Mucosa of gallbladder (tissue), 1 donor: ENCODE results near the gene SCOC. TPM values are rescaled to one million over a fixed set of nuclear protein-coding genes. Genes with fewer than 3 reads are reported as not detected.

Experiments
- total RNA-seq: library from RNA; stranded (reverse); gene quantifications from one replicate; pipeline ENCODE4 v1.2.1, GENCODE V29; 2021
- donor health status: DM: no; HTN: no; CAD: no.

The SCOC gene
- total RNA-seq, 1 donor from 2014 or later: 68.5 TPM

Other genes starting within 250 kb of the SCOC start
- 13.9 TPM for gene MAML3, start 219.5 kb upstream of the SCOC start, total RNA-seq
- 1.9 TPM for gene CLGN, start 54.0 kb downstream of the SCOC start, total RNA-seq
- not detected for gene MGAT4D, start 124.6 kb downstream of the SCOC start, total RNA-seq
- gene ELMOD2, start 150.5 kb downstream of the SCOC start, total RNA-seq: 31.9 TPM
- gene UCP1, start 195.3 kb downstream of the SCOC start, total RNA-seq: not detected